K562 (cell line): ENCODE measurements around the gene RALY. TPM values are rescaled to one million over a fixed set of nuclear protein-coding genes. Genes with fewer than 3 reads are reported as not detected.
A peak's percentile ranks its signal among the peaks of the same experiment; 100 is the strongest.
"Not testable (repeated sequence)": the region's sequence is repeated elsewhere in the genome, so short reads cannot be mapped to it uniquely, and the experiment has no call there.

Experiments
- ATAC-seq: fragments of 200-7000 bp; cut with Tn5 transposase; 3 replicates; pipeline ENCODE4 v1.9.1; 2020; ENCODE audit warnings: moderate library complexity
- BruUV-seq: library from RNA; stranded (reverse); fragments of 400-500 nt; replicated peaks from 2 replicates; lab custom pipeline; 2021; lab: Mats Ljungman, UMichigan
- CTCF ChIA-PET: fragments of 300-600 bp; formaldehyde crosslinking; extraction: SDS; loops from one replicate; lab custom pipeline; 2021; ENCODE audit warnings: low intra/inter-chr PET ratio; lab: Yijun Ruan, JAX
- POLR2A ChIA-PET: fragments of 300-600, 350-650 bp; sonication (Branson Sonifier 250); formaldehyde crosslinking; extraction: SDS; loops from one replicate; lab custom pipeline; 2021; ENCODE audit warnings: antibody characterized with exemption, inconsistent platforms; lab: Yijun Ruan, JAX
- DNase-seq, 4 experiments: peaks; one replicate each; pipeline versions ENCODE4 v3.0.0 to v3.0.0-alpha.2; 2011 to 2018; ENCODE audit warnings: low spot score in 3 of 4, mixed read lengths in 3 of 4; ENCODE audit errors: extremely low read depth in 1 of 4
- FAIRE-seq: peaks from 2 replicates; lab custom pipeline; 2011; peaks lifted over from hg19 to GRCh38; lab: Jason Lieb, UNC
- H2AFZ ChIP-seq: 2 replicates; pipeline ENCODE4 v1.6.0; 2011; ENCODE audit warnings: low read depth, low read length, control low read depth, inconsistent platforms
- H3K27ac ChIP-seq: fragments of 200-600 bp; 3 replicates; pipeline ENCODE4 v1.8.0; 2011; ENCODE audit warnings: low read depth, mild to moderate bottlenecking, control low read depth, inconsistent platforms, low read length, moderate library complexity, mixed read lengths; ENCODE audit errors: extremely low read depth
- H3K27me3 ChIP-seq, 2 experiments: fragments of 300-600 bp in 1 of 2; 2 replicates in 1 of 2; 3 replicates in 1 of 2; pipeline versions ENCODE4 v1.6.0 to v1.8.0; 2011; ENCODE audit warnings: inconsistent platforms in 2 of 2, low read length in 2 of 2, mild to moderate bottlenecking in 1 of 2, mixed read lengths in 1 of 2, moderate library complexity in 1 of 2; ENCODE audit not compliant: control insufficient read depth in 2 of 2, insufficient read depth in 2 of 2
- H3K36me3 ChIP-seq: fragments of 300-600 bp; 3 replicates; pipeline ENCODE4 v1.8.0; 2011; ENCODE audit warnings: mild to moderate bottlenecking, low read length, inconsistent platforms; ENCODE audit not compliant: control insufficient read depth, insufficient read depth
- H3K4me1 ChIP-seq, 2 experiments: fragments of 200-600 bp in 1 of 2; replicated peaks in 1 of 2; 2 replicates in 1 of 2; 3 replicates in 1 of 2; pipeline versions ENCODE4 v1.5.1 to v1.8.0; 2011; ENCODE audit warnings: inconsistent platforms in 2 of 2, low read length in 2 of 2, mild to moderate bottlenecking in 1 of 2, mixed read lengths in 1 of 2, moderate library complexity in 1 of 2; ENCODE audit not compliant: control insufficient read depth in 2 of 2, insufficient read depth in 2 of 2
- H3K4me2 ChIP-seq: 2 replicates; pipeline ENCODE4 v1.6.1; 2011; ENCODE audit warnings: low read length, control low read depth, inconsistent platforms, mixed read lengths; ENCODE audit not compliant: insufficient read depth
- H3K4me3 ChIP-seq: fragments of 200-600 bp; sonication (generic), shearing (Covaris generic); 2 replicates; pipeline ENCODE4 v1.5.1; 2016; ENCODE audit warnings: control low read depth, inconsistent platforms
- H3K79me2 ChIP-seq: fragments of 200-600 bp; 3 replicates; pipeline ENCODE4 v1.8.0; 2011; ENCODE audit warnings: low read length, inconsistent platforms; ENCODE audit not compliant: control insufficient read depth, insufficient read depth
- H3K9ac ChIP-seq, 2 experiments: 2 replicates each; pipeline versions ENCODE4 v1.6.0 to v1.6.1; 2011; ENCODE audit warnings: low read depth in 2 of 2, low read length in 2 of 2, control low read depth in 1 of 2, inconsistent platforms in 1 of 2, mild to moderate bottlenecking in 1 of 2, mixed read lengths in 1 of 2; ENCODE audit not compliant: insufficient read depth in 1 of 2
- H3K9me1 ChIP-seq: one replicate; pipeline ENCODE4 v1.6.0; 2011; ENCODE audit warnings: inconsistent platforms, mild to moderate bottlenecking, low read length, moderate library complexity; ENCODE audit not compliant: control insufficient read depth, insufficient read depth
- H3K9me3 ChIP-seq: replicated peaks from 2 replicates; pipeline ENCODE4 v1.5.1; 2011; ENCODE audit warnings: low read depth, low read length, inconsistent platforms; ENCODE audit not compliant: control insufficient read depth, insufficient read depth
- H4K20me1 ChIP-seq: replicated peaks from 2 replicates; pipeline ENCODE4 v1.6.1; 2011; ENCODE audit warnings: low read length, inconsistent platforms, mixed read lengths; ENCODE audit not compliant: control insufficient read depth, insufficient read depth
- CBX3 ChIP-seq, 2 experiments: IDR thresholded peaks; 1 replicate in 1 of 2; 2 replicates in 1 of 2; pipeline ENCODE4 v1.6.1; 2012; ENCODE audit warnings: inconsistent platforms in 2 of 2, low read length in 2 of 2, borderline replicate concordance in 1 of 2, control low read depth in 1 of 2
- CXXC5 ChIP-seq: fragments of 250-450 bp; sonication (Bioruptor Pico); IDR thresholded peaks from 2 replicates; pipeline ENCODE4 v1.8.0; 2022; ENCODE audit warnings: inconsistent platforms, mild to moderate bottlenecking, moderate library complexity
- DIDO1 ChIP-seq: fragments of 450-650 bp; IDR thresholded peaks from 2 replicates; pipeline ENCODE4 v1.6.1; 2016; ENCODE audit warnings: low read depth, missing biosample characterization, missing genetic modification characterization
- PML ChIP-seq: IDR thresholded peaks from 2 replicates; pipeline ENCODE4 v1.6.1; 2012; ENCODE audit warnings: low read length, inconsistent platforms
- POU5F1 ChIP-seq: fragments of 150-350 bp; IDR thresholded peaks from 2 replicates; pipeline ENCODE4 v1.6.1; 2014; ENCODE audit warnings: borderline replicate concordance, low read length, low read depth, mild to moderate bottlenecking; ENCODE audit not compliant: partially characterized antibody
- SMC3 ChIP-seq: conservative IDR thresholded peaks from 2 replicates; pipeline ENCODE4 v1.6.1; 2011; ENCODE audit warnings: low read depth, low read length, improper control_type of control experiment; ENCODE audit not compliant: insufficient read depth
- ZNF121 ChIP-seq: sonication (generic); formaldehyde crosslinking; conservative IDR thresholded peaks from 2 replicates; pipeline ENCODE4 v1.8.0; 2022; ENCODE audit warnings: missing genetic modification reagents
- WGBS: fragments of 100-300 bp; shearing (Covaris generic); methylation state at CpG from one replicate; pipeline ENCODE4 v1.1.6; 2016; ENCODE audit warnings: low coverage, mixed read lengths; ENCODE audit not compliant: insufficient coverage; ENCODE audit errors: missing lambda C conversion rate; 5-methylcytosine and 5-hydroxymethylcytosine counted together
- in situ Hi-C: fragments of 300-500 bp; cut with MboI; formaldehyde crosslinking; loops from 4 replicates; pipeline ENCODE4 v1.15.0; 2018; ENCODE audit warnings: inconsistent platforms, mixed read lengths
- intact Hi-C: fragments of 100-400 bp; cut with micrococcal nuclease; formaldehyde crosslinking; loops from 2 replicates; pipeline ENCODE4 v1.14.2; 2022
- polyA plus RNA-seq, 8 experiments: library from polyadenylated mRNA; depleted of rRNA in 4 of 8; stranded (reverse) in 5 of 8; unstranded in 3 of 8; fragments of >200 nt; fragmentation: Nextera tagmentation in 2 of 8; fragmentation: Illumina TruSeq in 1 of 8; extraction: Ambion mirVana in 2 of 8; extraction: Trizol in 1 of 8; gene quantifications; 2 replicates each; pipeline versions ENCODE4 v1.2.1 to v1.2.3, GENCODE V29; 2011 to 2014; ENCODE audit warnings: inconsistent platforms in 1 of 8, missing spikeins in 1 of 8
- total RNA-seq, 7 experiments: library from RNA; depleted of rRNA in 6 of 7; stranded (reverse); fragments of >200 nt in 6 of 7; fragmentation: Illumina TruSeq in 2 of 7; extraction: Trizol in 2 of 7; gene quantifications; 2 replicates each; pipeline versions ENCODE4 v1.2.1 to v1.2.3, GENCODE V29; 2011 to 2021; ENCODE audit warnings: low replicate concordance in 1 of 7

RALY gene
- total and polyA plus RNA-seq, 9 of the 15 experiments (the other 6 are each of a cell fraction or from before 2014, with no cell fraction given): 0.80 to 207 (median 128) TPM

GRCh38 chr20:34028013-34028412, 34.3 kb downstream of the RALY start:
- ATAC-seq, DNase-seq, H3K4me2 ChIP-seq, H3K9me3 ChIP-seq, in situ Hi-C loops, H3K27ac ChIP-seq, H3K4me1 ChIP-seq, BruUV-seq, intact Hi-C loops, H3K9me1 ChIP-seq, CTCF ChIA-PET, FAIRE-seq, H3K4me3 ChIP-seq, H3K9ac ChIP-seq, H3K27me3 ChIP-seq, H2AFZ ChIP-seq: not testable (repeated sequence)
- TF ChIP-seq ZNF121: peak; percentile 60
- 98% methylated on average over 6 of the region's 6 CpGs for WGBS
- Histone ChIP-seq H3K79me2 (peaks cover 67% of the 10 kb centered on the region), H4K20me1 (peaks cover 18% of the 10 kb centered on the region), H3K36me3 (peaks cover 19% of the 10 kb centered on the region; the same call in 2 of the 3 replicates)
- POLR2A ChIA-PET: interaction anchor here (0.6 to 1.0 kb wide), 3 partner anchors 11 to 59 kb away, joined by 3 to 7 read pairs (median 4); no protein-coding TSS in a partner anchor

- Histone ChIP-seq H4K20me1 (peaks cover 9% of the 10 kb centered on the region), H3K4me3 (no peak overlapping the region), H3K36me3 (peaks cover 33% of the 10 kb centered on the region; the same call in 2 of the 3 replicates), H3K9me1 (peaks cover 5% of the 10 kb centered on the region), H2AFZ (no peak overlapping the region), H3K27me3 (no peaks in the 10 kb centered on the region), H3K4me2 (no peak overlapping the region), H3K9me3 (no peaks in the 10 kb centered on the region), H3K4me1 (peaks cover under 1 to 4% of the 10 kb centered on the region in 2 experiments; a peak in 3 of 5 replicates), H3K9ac (no peak overlapping the region), H3K27ac (no peak overlapping the region), H3K79me2 (peaks cover 57% of the 10 kb centered on the region)
- FAIRE-seq (no peak), DNase-seq (no peak), ATAC-seq (no peak)
- ChIA-PET POLR2A (interaction anchor here (0.8 to 1.0 kb wide), 2 partner anchors 48 to 87 kb away, joined by 3 read pairs; no protein-coding TSS in a partner anchor), CTCF (no interaction called here)
- in situ Hi-C loops (no loop called here), intact Hi-C loops (no loop called here)
- WGBS: 89% methylated on average over 1 of the region's 1 CpG
- BruUV-seq: no TSS peak
- TF ChIP-seq CBX3 (IDR thresholded peaks at IDR 0.05; ENCODE audit: borderline replicate concordance in 1 of 2, low read length in 2 of 2): no peak
- no peak for TF ChIP-seq DIDO1 (tag)
- no peak for TF ChIP-seq POU5F1
- no peak for TF ChIP-seq CXXC5 (CRISPR knock-in tag)
- no peak for TF ChIP-seq SMC3
- TF ChIP-seq PML: no peak
Observed at GRCh38 chr20:34029415-34029814, 35.7 kb downstream of the RALY start.
